ENCODE measurements around the gene EIF1AD.

DNA sequence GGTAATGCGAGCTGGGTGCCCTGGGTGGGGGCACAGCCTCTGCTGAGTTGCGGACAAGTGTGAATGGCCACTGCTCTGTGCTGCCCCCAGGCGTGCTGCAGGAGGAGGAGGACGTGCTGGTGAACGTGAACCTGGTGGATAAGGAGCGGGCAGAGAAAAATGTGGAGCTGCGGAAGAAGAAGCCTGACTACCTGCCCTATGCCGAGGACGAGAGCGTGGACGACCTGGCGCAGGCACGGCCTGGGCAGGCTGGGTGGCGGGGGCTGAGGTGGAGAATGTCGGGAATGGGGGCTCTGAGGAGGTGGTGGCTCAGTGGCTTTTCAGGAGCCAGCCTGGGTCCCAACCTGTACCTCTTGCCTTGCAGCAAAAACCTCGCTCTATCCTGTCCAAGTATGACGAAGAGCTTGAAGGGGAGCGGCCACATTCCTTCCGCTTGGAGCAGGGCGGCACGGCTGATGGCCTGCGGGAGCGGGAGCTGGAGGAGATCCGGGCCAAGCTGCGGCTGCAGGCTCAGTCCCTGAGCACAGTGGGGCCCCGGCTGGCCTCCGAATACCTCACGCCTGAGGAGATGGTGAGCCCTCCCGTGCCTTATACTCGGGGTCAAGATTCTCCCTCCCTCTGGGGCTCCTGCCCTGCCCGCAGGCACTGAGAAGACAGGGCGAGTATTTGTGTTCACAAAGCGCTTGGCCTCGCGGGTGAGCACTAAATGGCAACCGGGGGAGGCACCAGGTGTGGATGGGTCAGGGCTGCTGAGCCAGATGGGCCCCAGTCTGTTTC is 35.8 kb downstream of the EIF1AD start:
- TF ChIP-seq, protein P1, sequence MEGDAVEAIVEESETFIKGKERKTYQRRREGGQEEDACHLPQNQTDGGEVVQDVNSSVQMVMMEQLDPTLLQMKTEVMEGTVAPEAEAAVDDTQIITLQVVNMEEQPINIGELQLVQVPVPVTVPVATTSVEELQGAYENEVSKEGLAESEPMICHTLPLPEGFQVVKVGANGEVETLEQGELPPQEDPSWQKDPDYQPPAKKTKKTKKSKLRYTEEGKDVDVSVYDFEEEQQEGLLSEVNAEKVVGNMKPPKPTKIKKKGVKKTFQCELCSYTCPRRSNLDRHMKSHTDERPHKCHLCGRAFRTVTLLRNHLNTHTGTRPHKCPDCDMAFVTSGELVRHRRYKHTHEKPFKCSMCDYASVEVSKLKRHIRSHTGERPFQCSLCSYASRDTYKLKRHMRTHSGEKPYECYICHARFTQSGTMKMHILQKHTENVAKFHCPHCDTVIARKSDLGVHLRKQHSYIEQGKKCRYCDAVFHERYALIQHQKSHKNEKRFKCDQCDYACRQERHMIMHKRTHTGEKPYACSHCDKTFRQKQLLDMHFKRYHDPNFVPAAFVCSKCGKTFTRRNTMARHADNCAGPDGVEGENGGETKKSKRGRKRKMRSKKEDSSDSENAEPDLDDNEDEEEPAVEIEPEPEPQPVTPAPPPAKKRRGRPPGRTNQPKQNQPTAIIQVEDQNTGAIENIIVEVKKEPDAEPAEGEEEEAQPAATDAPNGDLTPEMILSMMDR (conservative IDR thresholded peaks at IDR 0.05): no peak
- no peak for TF ChIP-seq EZH2 (IDR thresholded peaks at IDR 0.05; ENCODE audit: low read depth)

Data from PC-9 (cell line).